Tibial nerve (tissue), 3 donors: Measurements from ENCODE around the gene ZNF385B.

Experiments used
- POLR2A ChIP-seq, 2 donors: fragments of 450-650 bp; IDR thresholded peaks; one replicate each; pipeline ENCODE4 v1.6.1; 2017; ENCODE audit warnings: antibody characterized with exemption in 2 of 2, mild to moderate bottlenecking in 2 of 2, moderate library complexity in 2 of 2
- TF ChIP-seq, protein P1 (sequence below), 5 experiments: fragments of 200-600 bp in 3 of 5; fragments of 450-650 bp in 2 of 5; sonication (generic) in 3 of 5; IDR thresholded peaks; one replicate each; pipeline ENCODE4 v1.5.1; 2016 to 2019; ENCODE audit warnings: antibody characterized with exemption in 5 of 5, mild to moderate bottlenecking in 3 of 5, moderate library complexity in 2 of 5

DNA sequence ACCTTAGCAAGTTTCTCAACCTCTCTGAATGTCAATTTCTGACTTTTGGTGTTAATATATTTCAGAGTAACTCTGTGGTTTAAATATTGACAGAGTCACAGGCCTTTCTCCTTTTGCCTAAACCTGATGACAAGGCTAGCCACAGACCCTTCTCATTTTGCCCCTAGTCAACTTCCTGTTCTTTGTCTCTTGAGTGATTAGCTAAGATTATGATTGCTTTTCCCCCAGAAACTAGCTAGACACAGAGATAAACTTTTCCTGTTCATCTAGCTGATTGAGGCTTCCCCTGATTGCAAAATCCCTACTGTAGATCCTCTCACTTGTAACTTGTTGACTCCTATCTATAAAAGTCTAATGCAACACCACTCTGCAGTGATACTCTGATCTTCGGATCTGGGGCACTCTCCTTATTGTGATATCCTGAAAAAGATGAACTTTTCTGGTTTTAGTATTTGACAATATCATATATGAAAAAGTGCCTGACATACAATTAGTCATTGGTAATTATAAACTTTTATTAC, 241.4 kb downstream of the ZNF385B start:
- TF ChIP-seq, protein P1, sequence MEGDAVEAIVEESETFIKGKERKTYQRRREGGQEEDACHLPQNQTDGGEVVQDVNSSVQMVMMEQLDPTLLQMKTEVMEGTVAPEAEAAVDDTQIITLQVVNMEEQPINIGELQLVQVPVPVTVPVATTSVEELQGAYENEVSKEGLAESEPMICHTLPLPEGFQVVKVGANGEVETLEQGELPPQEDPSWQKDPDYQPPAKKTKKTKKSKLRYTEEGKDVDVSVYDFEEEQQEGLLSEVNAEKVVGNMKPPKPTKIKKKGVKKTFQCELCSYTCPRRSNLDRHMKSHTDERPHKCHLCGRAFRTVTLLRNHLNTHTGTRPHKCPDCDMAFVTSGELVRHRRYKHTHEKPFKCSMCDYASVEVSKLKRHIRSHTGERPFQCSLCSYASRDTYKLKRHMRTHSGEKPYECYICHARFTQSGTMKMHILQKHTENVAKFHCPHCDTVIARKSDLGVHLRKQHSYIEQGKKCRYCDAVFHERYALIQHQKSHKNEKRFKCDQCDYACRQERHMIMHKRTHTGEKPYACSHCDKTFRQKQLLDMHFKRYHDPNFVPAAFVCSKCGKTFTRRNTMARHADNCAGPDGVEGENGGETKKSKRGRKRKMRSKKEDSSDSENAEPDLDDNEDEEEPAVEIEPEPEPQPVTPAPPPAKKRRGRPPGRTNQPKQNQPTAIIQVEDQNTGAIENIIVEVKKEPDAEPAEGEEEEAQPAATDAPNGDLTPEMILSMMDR (IDR thresholded peaks at IDR 0.05), result no peak
- TF ChIP-seq POLR2A (IDR thresholded peaks at IDR 0.05), result no peak
